GM18517 (cell line): Measurements from ENCODE around the gene MGST3.
"Not testable (repeated sequence)": the region's sequence is repeated elsewhere in the genome, so short reads cannot be mapped to it uniquely, and the experiment has no call there.

Source experiments
- ATAC-seq: cut with Tn5 transposase; IDR thresholded peaks from one replicate; pipeline ENCODE4 v1.9.1; 2021; ENCODE audit warnings: mild to moderate bottlenecking, moderate library complexity; ENCODE audit not compliant: unreplicated experiment

The MGST3 gene

GRCh38 chr1:165630629-165631341 is at the start of gene MGST3:
Gene MGST3, plus strand, starts transcription at chr1:165631234. Its CDS starts 18,614 bp downstream, at chr1:165649848.
- ATAC-seq, result peak; percentile 71

- no peak for ATAC-seq
Observed at GRCh38 chr1:165581926-165582325, 49.1 kb upstream of the MGST3 start.

GRCh38 chr1:165586398-165586797 is 44.6 kb upstream of the MGST3 start:
- ATAC-seq, result no peak

GRCh38 chr1:165591391-165591790 is 39.6 kb upstream of the MGST3 start:
- not testable (repeated sequence) for ATAC-seq

GRCh38 chr1:165592945-165593823 is 37.9 kb upstream of the MGST3 start:
- no peak for ATAC-seq

- no peak for ATAC-seq
Observed at GRCh38 chr1:165595246-165595938, 35.6 kb upstream of the MGST3 start.

- peak; percentile 96 for ATAC-seq
Observed at GRCh38 chr1:165597883-165598675, 33.0 kb upstream of the MGST3 start.

GRCh38 chr1:165598676-165599059 is 32.4 kb upstream of the MGST3 start:
- ATAC-seq, result no peak

GRCh38 chr1:165600793-165601192 is 30.2 kb upstream of the MGST3 start:
- ATAC-seq, result no peak

GRCh38 chr1:165603810-165604209 is 27.2 kb upstream of the MGST3 start:
- no peak for ATAC-seq

GRCh38 chr1:165605246-165605645 is 25.8 kb upstream of the MGST3 start:
- no peak for ATAC-seq

GRCh38 chr1:165606676-165607075 is 24.4 kb upstream of the MGST3 start:
- not testable (repeated sequence) for ATAC-seq

GRCh38 chr1:165610866-165611265 is 20.2 kb upstream of the MGST3 start:
- ATAC-seq, result no peak

GRCh38 chr1:165612062-165612461 is 19.0 kb upstream of the MGST3 start:
- no peak for ATAC-seq

GRCh38 chr1:165616054-165616612 is 14.9 kb upstream of the MGST3 start:
- ATAC-seq, result no peak

GRCh38 chr1:165616987-165617546 is 14.0 kb upstream of the MGST3 start:
- ATAC-seq, result no peak

- ATAC-seq, result no peak
Observed at GRCh38 chr1:165619647-165620151, 11.3 kb upstream of the MGST3 start.

- no peak for ATAC-seq
Observed at GRCh38 chr1:165623624-165624023, 7.4 kb upstream of the MGST3 start.

GRCh38 chr1:165624441-165624840 is 6.6 kb upstream of the MGST3 start:
- ATAC-seq, result no peak
